Neural cell (in vitro differentiated cells): ENCODE measurements around the gene USP17L12. TPM values are rescaled to one million over a fixed set of nuclear protein-coding genes. Genes with fewer than 3 reads are reported as not detected.

Experiments used
- polyA plus RNA-seq: library from polyadenylated mRNA; depleted of rRNA; stranded (reverse); fragments of >200 nt; gene quantifications from 2 replicates; pipeline ENCODE4 v1.2.3, GENCODE V29; 2014

Gene USP17L12
- polyA plus RNA-seq, 1 donor from 2014 or later: not detected

Other genes with a start within 250 kb of the USP17L12 start
- gene FAM90A26, start 49.7 kb upstream of the USP17L12 start, polyA plus RNA-seq: not detected in 2 replicates
- not detected in 2 replicates for gene USP17L10, start 9.5 kb upstream of the USP17L12 start, polyA plus RNA-seq
- gene USP17L11, start 4.7 kb upstream of the USP17L12 start, polyA plus RNA-seq: not detected in 2 replicates
- gene USP17L13, start 4.7 kb downstream of the USP17L12 start, polyA plus RNA-seq: not detected in 2 replicates
- gene USP17L15, start 14.2 kb downstream of the USP17L12 start, polyA plus RNA-seq: not detected in 2 replicates
- not detected in 2 replicates for gene USP17L17, start 23.7 kb downstream of the USP17L12 start, polyA plus RNA-seq
- not detected in 2 replicates for gene USP17L18, start 28.5 kb downstream of the USP17L12 start, polyA plus RNA-seq
- not detected in 2 replicates for gene USP17L19, start 33.2 kb downstream of the USP17L12 start, polyA plus RNA-seq
- gene USP17L20, start 38.0 kb downstream of the USP17L12 start, polyA plus RNA-seq: not detected in 2 replicates
- gene USP17L21, start 42.7 kb downstream of the USP17L12 start, polyA plus RNA-seq: not detected in 2 replicates
- gene USP17L22, start 47.5 kb downstream of the USP17L12 start, polyA plus RNA-seq: not detected in 2 replicates
- gene USP17L24, start 105.0 kb downstream of the USP17L12 start, polyA plus RNA-seq: not detected in 2 replicates
- not detected in 2 replicates for gene USP17L25, start 109.8 kb downstream of the USP17L12 start, polyA plus RNA-seq
- gene USP17L26, start 114.5 kb downstream of the USP17L12 start, polyA plus RNA-seq: not detected in 2 replicates
- gene USP17L5, start 119.3 kb downstream of the USP17L12 start, polyA plus RNA-seq: not detected in 2 replicates
- gene USP17L27, start 124.0 kb downstream of the USP17L12 start, polyA plus RNA-seq: not detected in 2 replicates
- gene USP17L28, start 128.7 kb downstream of the USP17L12 start, polyA plus RNA-seq: not detected in 2 replicates
- not detected in 2 replicates for gene USP17L29, start 133.5 kb downstream of the USP17L12 start, polyA plus RNA-seq
- not detected in 2 replicates for gene USP17L30, start 143.0 kb downstream of the USP17L12 start, polyA plus RNA-seq
- not detected in 2 replicates for gene DEFB131A, start 224.3 kb downstream of the USP17L12 start, polyA plus RNA-seq